Neural cell (in vitro differentiated cells): ENCODE measurements around the gene OPRL1. TPM values are rescaled to one million over a fixed set of nuclear protein-coding genes. Genes with fewer than 3 reads are reported as not detected.

Experiments used
- H2AFZ ChIP-seq: fragments of 200-600, 300-800 bp; sonication (generic), shearing (Covaris generic); 2 replicates; pipeline ENCODE4 v1.6.0; 2014; ENCODE audit warnings: low read depth, mild to moderate bottlenecking, antibody characterized with exemption, low read length, moderate library complexity
- H3F3A ChIP-seq: fragments of 200-600 bp; shearing (Covaris generic); 2 replicates; pipeline ENCODE4 v1.6.1; 2016; ENCODE audit warnings: mild to moderate bottlenecking, moderate library complexity, mixed read lengths, antibody characterized with exemption, low read length; ENCODE audit not compliant: insufficient read depth, poor library complexity, severe bottlenecking
- H3K27ac ChIP-seq: fragments of 200-600, 300-800 bp; sonication (generic), shearing (Covaris generic); 2 replicates; pipeline ENCODE4 v1.5.1; 2014; ENCODE audit warnings: mild to moderate bottlenecking, low read length, moderate library complexity
- H3K27me3 ChIP-seq: fragments of 300-800, 200-600 bp; sonication (generic), shearing (Covaris generic); 2 replicates; pipeline ENCODE4 v1.6.0; 2014; ENCODE audit warnings: mild to moderate bottlenecking, low read depth, low read length, moderate library complexity; ENCODE audit not compliant: insufficient read depth
- H3K36me3 ChIP-seq: fragments of 300-800, 200-600 bp; sonication (generic), shearing (Covaris generic); 2 replicates; pipeline ENCODE4 v1.5.1; 2014; ENCODE audit warnings: mild to moderate bottlenecking, antibody characterized with exemption, low read length, moderate library complexity; ENCODE audit not compliant: insufficient read depth
- H3K4me2 ChIP-seq: fragments of 300-800, 200-600 bp; sonication (generic), shearing (Covaris generic); 2 replicates; pipeline ENCODE4 v1.6.0; 2014; ENCODE audit warnings: mild to moderate bottlenecking, low read length
- H3K4me3 ChIP-seq: fragments of 300-800, 200-600 bp; sonication (generic), shearing (Covaris generic); 2 replicates; pipeline ENCODE4 v1.5.1; 2014; ENCODE audit warnings: mild to moderate bottlenecking, low read length, moderate library complexity
- H3K79me2 ChIP-seq: fragments of 200-600 bp; shearing (Covaris generic); replicated peaks from 2 replicates; pipeline ENCODE4 v1.6.0; 2014; ENCODE audit warnings: mild to moderate bottlenecking, low read length, moderate library complexity; ENCODE audit not compliant: insufficient read depth
- H3K9ac ChIP-seq: fragments of 300-800, 200-600 bp; sonication (generic), shearing (Covaris generic); 2 replicates; pipeline ENCODE4 v1.6.1; 2016; ENCODE audit warnings: mild to moderate bottlenecking, low read length, mixed read lengths
- H3K9me2 ChIP-seq: fragments of 200-600 bp; shearing (Covaris generic); 2 replicates; pipeline ENCODE4 v1.6.1; 2016; ENCODE audit warnings: mild to moderate bottlenecking, low read length, mixed read lengths; ENCODE audit not compliant: insufficient read depth
- H3K9me3 ChIP-seq: fragments of 200-600, 300-800 bp; sonication (generic), shearing (Covaris generic); 2 replicates; pipeline ENCODE4 v1.6.1; 2016; ENCODE audit warnings: mild to moderate bottlenecking, mixed run types, low read length, moderate library complexity, mixed read lengths
- H4K20me1 ChIP-seq: fragments of 200-600 bp; shearing (Covaris generic); 2 replicates; pipeline ENCODE4 v1.6.1; 2016; ENCODE audit warnings: mild to moderate bottlenecking, mixed run types; ENCODE audit not compliant: insufficient read depth
- CTCF ChIP-seq: fragments of 450-650 bp; IDR thresholded peaks from 2 replicates; pipeline ENCODE4 v1.5.1; 2014; ENCODE audit warnings: antibody characterized with exemption, mild to moderate bottlenecking, moderate library complexity; ENCODE audit not compliant: poor library complexity, severe bottlenecking
- EP300 ChIP-seq: fragments of 450-650 bp; conservative IDR thresholded peaks from 2 replicates; pipeline ENCODE4 v1.6.1; 2014; ENCODE audit warnings: antibody characterized with exemption, mild to moderate bottlenecking, moderate library complexity; ENCODE audit not compliant: poor library complexity, severe bottlenecking
- EZH2 ChIP-seq: fragments of 200-600, 300-800 bp; shearing (Covaris generic), sonication (generic); IDR thresholded peaks from 2 replicates; pipeline ENCODE4 v1.6.1; 2014; ENCODE audit warnings: antibody characterized with exemption, low read length, borderline replicate concordance, mild to moderate bottlenecking; ENCODE audit not compliant: insufficient read depth, poor library complexity, severe bottlenecking
- MXI1 ChIP-seq: fragments of 450-650 bp; conservative IDR thresholded peaks from 2 replicates; pipeline ENCODE4 v1.6.1; 2014; ENCODE audit warnings: antibody characterized with exemption, mild to moderate bottlenecking; ENCODE audit not compliant: poor library complexity, severe bottlenecking
- POLR2AphosphoS5 ChIP-seq: IDR thresholded peaks from 2 replicates; pipeline ENCODE4 v1.6.1; 2012
- RAD21 ChIP-seq: fragments of 450-650 bp; conservative IDR thresholded peaks from 2 replicates; pipeline ENCODE4 v1.6.1; 2014; ENCODE audit warnings: antibody characterized with exemption, mild to moderate bottlenecking, moderate library complexity
- REST ChIP-seq: IDR thresholded peaks from 2 replicates; pipeline ENCODE4 v1.6.1; 2012; ENCODE audit warnings: borderline replicate concordance
- SMC3 ChIP-seq: fragments of 450-650 bp; conservative IDR thresholded peaks from 2 replicates; pipeline ENCODE4 v1.6.1; 2014; ENCODE audit warnings: antibody characterized with exemption, mild to moderate bottlenecking, moderate library complexity; ENCODE audit not compliant: poor library complexity
- TAF1 ChIP-seq: IDR thresholded peaks from 2 replicates; pipeline ENCODE4 v1.6.1; 2012; ENCODE audit warnings: low read depth
- polyA plus RNA-seq: library from polyadenylated mRNA; depleted of rRNA; stranded (reverse); fragments of >200 nt; gene quantifications from 2 replicates; pipeline ENCODE4 v1.2.3, GENCODE V29; 2014

OPRL1 gene
- polyA plus RNA-seq, 1 donor from 2014 or later = 18.3 TPM

- Histone ChIP-seq H3K4me3 (no peak overlapping the region), H2AFZ (no peak overlapping the region), H3K79me2 (no peaks in the 10 kb centered on the region), H3K27ac (no peak overlapping the region), H3K9me2 (no peaks in the 10 kb centered on the region), H3K27me3 (peaks cover 3% of the 10 kb centered on the region), H3K4me2 (no peak overlapping the region), H3K36me3 (no peaks in the 10 kb centered on the region), H3F3A (no peaks in the 10 kb centered on the region), H3K9me3 (no peaks in the 10 kb centered on the region), H3K9ac (no peak overlapping the region), H4K20me1 (no peaks in the 10 kb centered on the region)
- TF ChIP-seq SMC3 (no peak), TAF1 (no peak), MXI1 (no peak), EP300 (no peak), CTCF (no peak), REST (no peak), POLR2AphosphoS5 (no peak), RAD21 (no peak), EZH2 (no peak)
Observed at GRCh38 chr20:64056889-64057627, 22.8 kb upstream of the OPRL1 start.

- Histone ChIP-seq H4K20me1 (no peaks in the 10 kb centered on the region), H3K9me3 (no peaks in the 10 kb centered on the region), H3K27ac (no peak overlapping the region), H3K4me2 (no peak overlapping the region), H3K36me3 (no peaks in the 10 kb centered on the region), H3K27me3 (no peaks in the 10 kb centered on the region), H2AFZ (no peak overlapping the region), H3K79me2 (no peaks in the 10 kb centered on the region), H3K9ac (no peak overlapping the region), H3F3A (no peaks in the 10 kb centered on the region), H3K9me2 (no peaks in the 10 kb centered on the region), H3K4me3 (no peak overlapping the region)
- TF ChIP-seq POLR2AphosphoS5 (no peak), TAF1 (no peak), RAD21 (peak; percentile 43), REST (no peak), MXI1 (no peak), SMC3 (peak; percentile 26), EZH2 (no peak), EP300 (no peak), CTCF (peak; percentile 70)
Observed at GRCh38 chr20:64057628-64058498, 22.0 kb upstream of the OPRL1 start.
